Measurements from ENCODE around the gene PIK3CA.

The PIK3CA gene

DNA sequence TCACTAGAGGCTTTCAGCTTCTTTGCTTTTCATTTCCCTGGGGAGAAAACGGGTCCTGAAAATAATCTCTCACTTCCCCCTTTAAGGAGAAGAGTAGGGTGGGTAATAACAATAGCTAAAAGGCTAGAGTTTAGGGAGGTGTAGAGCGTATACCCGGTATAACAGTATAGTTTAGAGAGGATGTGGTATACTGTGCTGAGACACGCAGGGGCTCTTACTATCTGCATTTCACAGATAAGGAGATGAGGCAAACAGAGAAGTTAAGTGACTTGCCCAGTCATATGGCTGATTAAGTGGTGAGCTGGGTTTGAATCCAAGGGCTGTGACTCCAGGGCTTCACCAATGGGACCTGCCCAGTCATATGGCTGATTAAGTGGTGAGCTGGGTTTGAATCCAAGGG lies 117.7 kb downstream of the PIK3CA start:
- Histone ChIP-seq H3K36me3 (replicated peaks in 1 of 2; ENCODE audit: control insufficient read depth in 2 of 2, insufficient read depth in 2 of 2, low read length in 2 of 2) (no peaks in the 10 kb centered on the region), H2BK5ac (ENCODE audit: low read length) (no peak overlapping the region), H3K79me1 (ENCODE audit: low read depth, low read length) (no peaks in the 10 kb centered on the region), H2AK5ac (ENCODE audit: low read depth, low read length) (no peak overlapping the region), H4K8ac (ENCODE audit: low read depth, low read length) (no peak overlapping the region), H3K4me1 (ENCODE audit: control insufficient read depth in 2 of 2, insufficient read depth in 1 of 2, low read depth in 1 of 2, low read length in 2 of 2) (no peaks in the 10 kb centered on the region), H2BK120ac (ENCODE audit: low read depth, low read length) (no peak overlapping the region), H2BK12ac (ENCODE audit: low read length) (no peak overlapping the region), H2AFZ (ENCODE audit: low read length) (no peak overlapping the region), H2BK15ac (ENCODE audit: low read length) (no peak overlapping the region), H3K9me3 (replicated peaks in 1 of 2; ENCODE audit: control insufficient read depth in 2 of 2, insufficient read depth in 1 of 2, low read depth in 1 of 2, low read length in 2 of 2) (peaks cover 0 to 6% of the 10 kb centered on the region in 2 donors), H3K4me2 (ENCODE audit: insufficient read depth, low read length, poor library complexity, severe bottlenecking) (no peak overlapping the region), H3K27ac (replicated peaks; ENCODE audit: low read length) (no peak overlapping the region), H3K18ac (ENCODE audit: low read length) (no peak overlapping the region), H4K91ac (ENCODE audit: low read depth, low read length, poor library complexity) (no peak overlapping the region), H3K4me3 (ENCODE audit: low read length in 2 of 2) (no peak overlapping the region), H3K23ac (ENCODE audit: low read depth, low read length, poor library complexity) (no peak overlapping the region), H3K4ac (ENCODE audit: low read length) (no peak overlapping the region), H3K14ac (ENCODE audit: low read length) (no peak overlapping the region), H3K27me3 (ENCODE audit: control insufficient read depth in 3 of 3, insufficient read depth in 3 of 3, low read depth in 1 of 3, low read length in 3 of 3) (peaks cover 0 to 2% (median 0%) of the 10 kb centered on the region in 3 experiments), H3K9ac (ENCODE audit: low read depth, low read length, poor library complexity) (no peak overlapping the region)
- no CpG with 5 or more reads among the region's 4 CpGs for WGBS, 2 donors (ENCODE audit: extremely low coverage in 2 of 2, insufficient read length in 2 of 2, insufficient replicate concordance in 1 of 2)
- DNase-seq (ENCODE audit: low spot score): no peak

GRCh38 chr3:179266701-179267211 lies 118.6 kb downstream of the PIK3CA start:
- Histone ChIP-seq H3K9me3 (replicated peaks in 1 of 2; ENCODE audit: control insufficient read depth in 2 of 2, insufficient read depth in 1 of 2, low read depth in 1 of 2, low read length in 2 of 2) (peaks cover 0 to 5% of the 10 kb centered on the region in 2 donors), H3K18ac (ENCODE audit: low read length) (peak overlapping the region; percentile 60), H3K79me1 (ENCODE audit: low read depth, low read length) (no peaks in the 10 kb centered on the region), H2BK5ac (ENCODE audit: low read length) (no peak overlapping the region), H3K4me2 (ENCODE audit: insufficient read depth, low read length, poor library complexity, severe bottlenecking) (no peak overlapping the region), H3K23ac (ENCODE audit: low read depth, low read length, poor library complexity) (no peak overlapping the region), H3K14ac (ENCODE audit: low read length) (no peak overlapping the region), H2AFZ (ENCODE audit: low read length) (peak overlapping the region; percentile 35), H3K4ac (ENCODE audit: low read length) (no peak overlapping the region), H4K91ac (ENCODE audit: low read depth, low read length, poor library complexity) (no peak overlapping the region), H3K27me3 (ENCODE audit: control insufficient read depth in 3 of 3, insufficient read depth in 3 of 3, low read depth in 1 of 3, low read length in 3 of 3) (peaks cover 0 to 2% (median 0%) of the 10 kb centered on the region in 3 experiments), H2BK15ac (ENCODE audit: low read length) (no peak overlapping the region), H3K27ac (replicated peaks; ENCODE audit: low read length) (no peak overlapping the region), H3K4me1 (ENCODE audit: control insufficient read depth in 2 of 2, insufficient read depth in 1 of 2, low read depth in 1 of 2, low read length in 2 of 2) (no peaks in the 10 kb centered on the region), H2BK12ac (ENCODE audit: low read length) (no peak overlapping the region), H3K4me3 (ENCODE audit: low read length in 2 of 2) (no peak overlapping the region), H3K36me3 (replicated peaks in 1 of 2; ENCODE audit: control insufficient read depth in 2 of 2, insufficient read depth in 2 of 2, low read length in 2 of 2) (no peaks in the 10 kb centered on the region), H2BK120ac (ENCODE audit: low read depth, low read length) (no peak overlapping the region), H2AK5ac (ENCODE audit: low read depth, low read length) (peak overlapping the region; percentile 7), H4K8ac (ENCODE audit: low read depth, low read length) (no peak overlapping the region), H3K9ac (ENCODE audit: low read depth, low read length, poor library complexity) (no peak overlapping the region)
- no peak for DNase-seq (ENCODE audit: low spot score)
- no CpG with 5 or more reads among the region's 21 CpGs for WGBS, 2 donors (ENCODE audit: extremely low coverage in 2 of 2, insufficient read length in 2 of 2, insufficient replicate concordance in 1 of 2)

GRCh38 chr3:179268400-179269051 lies 120.4 kb downstream of the PIK3CA start:
- H4K8ac ChIP-seq (ENCODE audit: low read depth, low read length): no peak overlapping the region

GRCh38 chr3:179269152-179269707 lies 121.1 kb downstream of the PIK3CA start:
- Histone ChIP-seq H2AFZ (ENCODE audit: low read length) (no peak overlapping the region), H3K27me3 (ENCODE audit: control insufficient read depth in 3 of 3, insufficient read depth in 3 of 3, low read depth in 1 of 3, low read length in 3 of 3) (peaks cover 0 to 2% (median 0%) of the 10 kb centered on the region in 3 experiments), H3K23ac (ENCODE audit: low read depth, low read length, poor library complexity) (no peak overlapping the region), H2BK5ac (ENCODE audit: low read length) (no peak overlapping the region), H3K18ac (ENCODE audit: low read length) (no peak overlapping the region), H2AK5ac (ENCODE audit: low read depth, low read length) (no peak overlapping the region), H3K9ac (ENCODE audit: low read depth, low read length, poor library complexity) (no peak overlapping the region), H3K14ac (ENCODE audit: low read length) (no peak overlapping the region), H2BK15ac (ENCODE audit: low read length) (no peak overlapping the region), H3K27ac (replicated peaks; ENCODE audit: low read length) (no peak overlapping the region), H3K4ac (ENCODE audit: low read length) (no peak overlapping the region), H3K79me1 (ENCODE audit: low read depth, low read length) (no peaks in the 10 kb centered on the region), H4K8ac (ENCODE audit: low read depth, low read length) (no peak overlapping the region), H3K4me3 (ENCODE audit: low read length in 2 of 2) (no peak overlapping the region), H3K9me3 (replicated peaks in 1 of 2; ENCODE audit: control insufficient read depth in 2 of 2, insufficient read depth in 1 of 2, low read depth in 1 of 2, low read length in 2 of 2) (no peaks in the 10 kb centered on the region), H3K36me3 (replicated peaks in 1 of 2; ENCODE audit: control insufficient read depth in 2 of 2, insufficient read depth in 2 of 2, low read length in 2 of 2) (no peaks in the 10 kb centered on the region), H2BK12ac (ENCODE audit: low read length) (no peak overlapping the region), H2BK120ac (ENCODE audit: low read depth, low read length) (no peak overlapping the region), H4K91ac (ENCODE audit: low read depth, low read length, poor library complexity) (no peak overlapping the region), H3K4me2 (ENCODE audit: insufficient read depth, low read length, poor library complexity, severe bottlenecking) (no peak overlapping the region), H3K4me1 (ENCODE audit: control insufficient read depth in 2 of 2, insufficient read depth in 1 of 2, low read depth in 1 of 2, low read length in 2 of 2) (no peaks in the 10 kb centered on the region)
- WGBS, 2 donors (ENCODE audit: extremely low coverage in 2 of 2, insufficient read length in 2 of 2, insufficient replicate concordance in 1 of 2): no CpG with 5 or more reads among the region's 4 CpGs
- no peak for DNase-seq (ENCODE audit: low spot score)

More at GRCh38 chr3:179268400-179269051, 120.4 kb downstream of the PIK3CA start:
- H3K18ac ChIP-seq (ENCODE audit: low read length): no peak overlapping the region
- H2AFZ ChIP-seq (ENCODE audit: low read length): peak overlapping the region; percentile 47
- H3K4me1 ChIP-seq (ENCODE audit: control insufficient read depth in 2 of 2, insufficient read depth in 1 of 2, low read depth in 1 of 2, low read length in 2 of 2): no peaks in the 10 kb centered on the region
- no peak overlapping the region for H3K27ac ChIP-seq (replicated peaks; ENCODE audit: low read length)
- H3K9me3 ChIP-seq (replicated peaks in 1 of 2; ENCODE audit: control insufficient read depth in 2 of 2, insufficient read depth in 1 of 2, low read depth in 1 of 2, low read length in 2 of 2): no peaks in the 10 kb centered on the region
- H3K23ac ChIP-seq (ENCODE audit: low read depth, low read length, poor library complexity): no peak overlapping the region
- no peaks in the 10 kb centered on the region for H3K79me1 ChIP-seq (ENCODE audit: low read depth, low read length)
- no CpG with 5 or more reads among the region's 4 CpGs for WGBS, 2 donors (ENCODE audit: extremely low coverage in 2 of 2, insufficient read length in 2 of 2, insufficient replicate concordance in 1 of 2)
- H2BK5ac ChIP-seq (ENCODE audit: low read length): no peak overlapping the region
- H2BK15ac ChIP-seq (ENCODE audit: low read length): no peak overlapping the region
- DNase-seq (ENCODE audit: low spot score): no peak
- H2BK120ac ChIP-seq (ENCODE audit: low read depth, low read length): no peak overlapping the region
- no peak overlapping the region for H2AK5ac ChIP-seq (ENCODE audit: low read depth, low read length)
- no peak overlapping the region for H3K4me3 ChIP-seq (ENCODE audit: low read length in 2 of 2)
- H3K4ac ChIP-seq (ENCODE audit: low read length): no peak overlapping the region
- H3K27me3 ChIP-seq (ENCODE audit: control insufficient read depth in 3 of 3, insufficient read depth in 3 of 3, low read depth in 1 of 3, low read length in 3 of 3): peaks cover 0 to 2% (median 0%) of the 10 kb centered on the region in 3 experiments
- no peaks in the 10 kb centered on the region for H3K36me3 ChIP-seq (replicated peaks in 1 of 2; ENCODE audit: control insufficient read depth in 2 of 2, insufficient read depth in 2 of 2, low read length in 2 of 2)
- no peak overlapping the region for H3K14ac ChIP-seq (ENCODE audit: low read length)
- peak overlapping the region; percentile 27 for H3K9ac ChIP-seq (ENCODE audit: low read depth, low read length, poor library complexity)
- no peak overlapping the region for H2BK12ac ChIP-seq (ENCODE audit: low read length)
- no peak overlapping the region for H4K91ac ChIP-seq (ENCODE audit: low read depth, low read length, poor library complexity)
- H3K4me2 ChIP-seq (ENCODE audit: insufficient read depth, low read length, poor library complexity, severe bottlenecking): no peak overlapping the region

Data from neuronal stem cell (in vitro differentiated cells).